Measurements from ENCODE around the gene DDR1. TPM values are rescaled to one million over a fixed set of nuclear protein-coding genes. Genes with fewer than 3 reads are reported as not detected.

DDR1 gene
- total RNA-seq, 2 donors from 2014 or later, result 178 to 182 TPM

DNA sequence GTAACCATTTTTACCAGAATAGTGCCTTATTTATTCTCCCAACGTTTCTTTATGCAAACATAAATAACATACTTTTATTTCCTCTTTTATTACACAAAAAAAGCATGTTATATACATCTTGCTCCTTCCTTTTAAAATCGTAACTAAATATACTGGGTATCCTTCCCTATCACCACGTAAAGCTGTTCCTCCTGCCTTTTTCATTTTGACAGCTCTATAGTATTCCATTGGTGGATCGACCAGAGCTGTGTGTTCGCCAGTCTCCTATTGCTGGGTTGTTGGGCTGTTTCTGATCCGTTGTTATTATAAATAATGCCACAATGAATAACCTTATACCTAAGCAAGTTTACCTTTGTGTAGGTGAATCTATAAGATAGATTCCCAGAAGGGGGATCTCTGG is 46.9 kb upstream of the DDR1 start:
- TF ChIP-seq, protein P1, sequence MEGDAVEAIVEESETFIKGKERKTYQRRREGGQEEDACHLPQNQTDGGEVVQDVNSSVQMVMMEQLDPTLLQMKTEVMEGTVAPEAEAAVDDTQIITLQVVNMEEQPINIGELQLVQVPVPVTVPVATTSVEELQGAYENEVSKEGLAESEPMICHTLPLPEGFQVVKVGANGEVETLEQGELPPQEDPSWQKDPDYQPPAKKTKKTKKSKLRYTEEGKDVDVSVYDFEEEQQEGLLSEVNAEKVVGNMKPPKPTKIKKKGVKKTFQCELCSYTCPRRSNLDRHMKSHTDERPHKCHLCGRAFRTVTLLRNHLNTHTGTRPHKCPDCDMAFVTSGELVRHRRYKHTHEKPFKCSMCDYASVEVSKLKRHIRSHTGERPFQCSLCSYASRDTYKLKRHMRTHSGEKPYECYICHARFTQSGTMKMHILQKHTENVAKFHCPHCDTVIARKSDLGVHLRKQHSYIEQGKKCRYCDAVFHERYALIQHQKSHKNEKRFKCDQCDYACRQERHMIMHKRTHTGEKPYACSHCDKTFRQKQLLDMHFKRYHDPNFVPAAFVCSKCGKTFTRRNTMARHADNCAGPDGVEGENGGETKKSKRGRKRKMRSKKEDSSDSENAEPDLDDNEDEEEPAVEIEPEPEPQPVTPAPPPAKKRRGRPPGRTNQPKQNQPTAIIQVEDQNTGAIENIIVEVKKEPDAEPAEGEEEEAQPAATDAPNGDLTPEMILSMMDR (IDR thresholded peaks at IDR 0.05), result no peak
- no peak for TF ChIP-seq POLR2A (IDR thresholded peaks at IDR 0.05)
- TF ChIP-seq POLR2AphosphoS5 (IDR thresholded peaks at IDR 0.05), result no peak
- no peaks in the 10 kb centered on the region for H3K36me3 ChIP-seq
- WGBS, result 82% methylated on average over 6 of the region's 6 CpGs
- H3K27me3 ChIP-seq (replicated peaks; ENCODE audit: insufficient read depth), result no peaks in the 10 kb centered on the region
- H3K9me3 ChIP-seq, result no peaks in the 10 kb centered on the region
- intact Hi-C loops (cut with DNase I), result no loop called here
- H3K4me3 ChIP-seq, result no peak overlapping the region
- no peak for DNase-seq (ENCODE audit: low spot score)
- no peak overlapping the region for H3K27ac ChIP-seq
- H3K4me1 ChIP-seq (replicated peaks), result no peaks in the 10 kb centered on the region

DNA sequence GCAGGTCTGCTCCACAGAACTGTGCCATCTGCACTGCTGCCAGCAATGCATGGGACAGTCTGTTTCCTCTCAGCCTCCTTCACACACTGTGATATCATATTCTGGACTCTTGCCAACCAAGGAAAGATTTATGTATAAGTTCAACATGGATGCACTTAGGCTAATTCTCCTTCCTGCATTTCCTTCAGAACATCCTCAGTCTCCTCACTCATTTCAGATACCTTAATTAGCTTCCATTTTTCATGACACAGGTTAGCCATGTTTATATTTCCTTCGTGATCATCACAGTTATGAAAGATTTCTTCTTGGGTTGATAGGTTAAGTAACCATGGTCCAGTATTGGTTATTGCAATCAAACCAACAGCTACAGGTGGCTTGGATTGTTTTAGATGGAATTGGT is 46.4 kb upstream of the DDR1 start:
- intact Hi-C loops (cut with DNase I), result no loop called here
- WGBS, result 43% methylated on average over 1 of the region's 1 CpG
- DNase-seq (ENCODE audit: low spot score), result no peak
- Histone ChIP-seq H3K36me3 (no peaks in the 10 kb centered on the region), H3K27me3 (replicated peaks; ENCODE audit: insufficient read depth) (no peaks in the 10 kb centered on the region), H3K9me3 (no peaks in the 10 kb centered on the region), H3K4me1 (replicated peaks) (no peaks in the 10 kb centered on the region), H3K27ac (no peak overlapping the region), H3K4me3 (no peak overlapping the region)
- TF ChIP-seq POLR2A (IDR thresholded peaks at IDR 0.05) (no peak), POLR2AphosphoS5 (IDR thresholded peaks at IDR 0.05) (no peak)
- TF ChIP-seq, protein P1 (IDR thresholded peaks at IDR 0.05), result no peak

DNA sequence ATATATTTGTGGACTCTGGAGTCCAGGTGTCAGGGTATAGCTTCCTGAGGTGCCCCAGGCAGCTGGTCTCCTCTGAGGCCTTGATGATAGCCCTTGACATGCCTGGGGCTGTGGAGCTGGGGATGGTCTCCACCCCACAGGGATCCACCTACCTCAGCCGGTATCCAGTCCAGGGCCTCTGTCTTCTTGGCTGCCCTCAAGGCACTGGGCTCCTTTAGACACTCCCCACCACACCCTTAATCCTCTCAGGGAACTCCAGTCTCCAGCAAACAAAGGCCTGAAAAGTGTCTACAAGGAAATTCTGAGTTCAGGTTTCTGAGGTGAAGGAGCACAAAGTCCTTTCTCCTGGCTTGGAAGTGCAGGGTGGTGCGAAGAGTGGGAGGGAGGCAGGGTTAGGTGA is 44.6 kb upstream of the DDR1 start:
- no peaks in the 10 kb centered on the region for H3K36me3 ChIP-seq
- H3K9me3 ChIP-seq, result no peaks in the 10 kb centered on the region
- WGBS, result 87% methylated on average over 2 of the region's 2 CpGs
- no peak overlapping the region for H3K27ac ChIP-seq
- intact Hi-C loops (cut with DNase I), result no loop called here
- no peaks in the 10 kb centered on the region for H3K27me3 ChIP-seq (replicated peaks; ENCODE audit: insufficient read depth)
- no peak overlapping the region for H3K4me3 ChIP-seq
- TF ChIP-seq POLR2A (IDR thresholded peaks at IDR 0.05) (no peak), POLR2AphosphoS5 (IDR thresholded peaks at IDR 0.05) (no peak)
- no peaks in the 10 kb centered on the region for H3K4me1 ChIP-seq (replicated peaks)
- no peak for DNase-seq (ENCODE audit: low spot score)

DNA sequence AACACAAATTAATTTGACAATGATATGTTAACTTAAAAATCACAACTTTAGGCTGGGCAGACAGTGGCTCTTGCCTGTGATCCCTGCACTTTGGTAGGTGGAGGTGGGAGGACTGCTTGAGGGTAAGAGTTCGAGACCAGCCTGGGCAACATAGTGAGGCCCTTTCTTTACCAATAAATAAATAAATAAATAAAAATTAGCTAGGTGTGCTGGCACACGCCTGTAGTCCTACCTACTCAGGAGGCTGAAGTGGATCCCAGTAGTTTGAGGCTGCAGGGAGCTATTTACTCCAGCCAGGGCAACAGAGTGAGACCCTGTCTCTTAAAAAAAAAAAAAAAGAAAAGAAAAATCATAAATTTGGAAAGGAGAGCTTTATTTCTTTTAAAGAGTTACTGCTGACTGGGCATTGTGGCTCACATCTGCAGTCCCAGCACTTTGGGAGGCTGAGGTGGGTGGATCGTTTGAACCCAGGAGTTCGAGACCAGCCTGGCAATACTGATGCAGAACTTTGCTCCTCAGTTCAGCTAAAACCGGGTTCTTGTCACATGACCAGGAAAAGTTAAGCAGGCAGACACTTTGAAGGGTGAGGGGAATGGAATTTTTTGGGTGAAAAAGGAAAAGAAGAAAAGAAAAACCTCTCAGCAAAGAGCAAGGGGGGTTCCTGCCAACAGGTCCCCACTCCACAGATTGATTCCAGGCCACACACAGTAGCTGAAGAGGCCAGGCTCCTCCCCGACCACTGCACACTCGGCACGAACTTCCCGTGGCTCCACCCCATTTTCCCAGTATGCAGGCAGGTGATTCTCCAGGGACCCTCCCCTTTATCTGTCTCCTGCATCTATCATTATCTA is 44.0 kb upstream of the DDR1 start:
- intact Hi-C loops (cut with DNase I), result no loop called here
- no peaks in the 10 kb centered on the region for H3K9me3 ChIP-seq
- H3K4me1 ChIP-seq (replicated peaks), result no peaks in the 10 kb centered on the region
- no peak for DNase-seq (ENCODE audit: low spot score)
- H3K4me3 ChIP-seq, result no peak overlapping the region
- no peak for TF ChIP-seq POLR2A (IDR thresholded peaks at IDR 0.05)
- no peak overlapping the region for H3K27ac ChIP-seq
- H3K36me3 ChIP-seq, result no peaks in the 10 kb centered on the region
- no peaks in the 10 kb centered on the region for H3K27me3 ChIP-seq (replicated peaks; ENCODE audit: insufficient read depth)
- WGBS, result 83% methylated on average over 9 of the region's 9 CpGs

DNA sequence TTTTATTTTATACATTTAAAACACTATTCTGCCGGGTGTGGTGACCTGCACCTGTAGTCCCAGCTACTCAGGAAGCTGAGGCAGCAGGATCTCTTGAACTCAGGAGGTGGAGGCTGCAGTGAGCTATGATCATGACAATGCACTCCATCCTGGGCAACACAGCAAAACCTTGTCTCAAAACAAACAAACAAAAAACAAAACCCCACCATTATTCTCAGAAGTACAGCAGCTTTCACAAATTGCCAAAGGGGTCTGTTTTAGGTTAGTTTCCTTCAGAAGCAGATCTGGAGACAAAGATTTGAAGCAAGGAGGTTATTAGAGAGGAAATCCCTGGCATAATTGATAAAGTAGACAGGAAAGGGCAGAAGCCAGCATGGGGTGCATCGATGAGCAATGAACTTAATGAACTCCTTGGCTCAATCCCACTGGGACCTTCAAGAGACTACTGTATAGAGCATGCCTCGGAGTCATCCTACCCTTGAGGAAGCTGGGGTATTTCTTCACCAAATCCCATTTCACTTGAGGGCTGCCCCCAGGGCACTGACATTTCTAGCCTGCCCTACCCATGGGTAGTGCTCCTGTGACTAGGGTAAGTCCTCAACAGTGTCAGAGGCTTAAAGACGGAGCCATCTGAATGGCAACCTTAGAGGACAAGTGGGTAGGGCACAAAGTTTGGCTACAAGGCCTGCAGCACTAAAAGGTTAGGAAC is 43.2 kb upstream of the DDR1 start:
- Histone ChIP-seq H3K27ac (no peak overlapping the region), H3K4me1 (replicated peaks) (no peaks in the 10 kb centered on the region)
- intact Hi-C loops (cut with DNase I), result no loop called here

More for the DNA sequence above, 43.2 kb upstream of the DDR1 start:
- WGBS, result 74% methylated on average over 4 of the region's 4 CpGs
- H3K4me3 ChIP-seq, result no peak overlapping the region
- DNase-seq (ENCODE audit: low spot score), result no peak
- TF ChIP-seq POLR2A (IDR thresholded peaks at IDR 0.05) (no peak), POLR2AphosphoS5 (IDR thresholded peaks at IDR 0.05) (no peak)
- TF ChIP-seq, protein P1 (IDR thresholded peaks at IDR 0.05), result no peak
- no peaks in the 10 kb centered on the region for H3K27me3 ChIP-seq (replicated peaks; ENCODE audit: insufficient read depth)
- no peaks in the 10 kb centered on the region for H3K36me3 ChIP-seq
- no peaks in the 10 kb centered on the region for H3K9me3 ChIP-seq
